ENCODE data around the gene SUMF1.
"Not testable (repeated sequence)": the region's sequence is repeated elsewhere in the genome, so short reads cannot be mapped to it uniquely, and the experiment has no call there.

The SUMF1 gene

GRCh38 chr3:4332991-4333390 lies 134.1 kb downstream of the SUMF1 start:
- TF ChIP-seq CTCF (IDR thresholded peaks at IDR 0.05; ENCODE audit: borderline replicate concordance, insufficient read depth, low read depth, low read length) = no peak
- no peak overlapping the region for H3K4me3 ChIP-seq (ENCODE audit: low read depth, low read length)

GRCh38 chr3:4332574-4332973 lies 134.5 kb downstream of the SUMF1 start:
- no peak for TF ChIP-seq CTCF (IDR thresholded peaks at IDR 0.05; ENCODE audit: borderline replicate concordance, insufficient read depth, low read depth, low read length)
- no peak overlapping the region for H3K4me3 ChIP-seq (ENCODE audit: low read depth, low read length)

- no peak for TF ChIP-seq CTCF (IDR thresholded peaks at IDR 0.05; ENCODE audit: borderline replicate concordance, insufficient read depth, low read depth, low read length)
- no peak overlapping the region for H3K4me3 ChIP-seq (ENCODE audit: low read depth, low read length)
Observed at GRCh38 chr3:4332111-4332510, 135.0 kb downstream of the SUMF1 start.

GRCh38 chr3:4329806-4330205 lies 137.3 kb downstream of the SUMF1 start:
- H3K4me3 ChIP-seq (ENCODE audit: low read depth, low read length) = not testable (repeated sequence)

- no peak for TF ChIP-seq CTCF (IDR thresholded peaks at IDR 0.05; ENCODE audit: borderline replicate concordance, insufficient read depth, low read depth, low read length)
- H3K4me3 ChIP-seq (ENCODE audit: low read depth, low read length) = no peak overlapping the region
Observed at GRCh38 chr3:4326868-4327267, 140.2 kb downstream of the SUMF1 start.

- no peak for TF ChIP-seq CTCF (IDR thresholded peaks at IDR 0.05; ENCODE audit: borderline replicate concordance, insufficient read depth, low read depth, low read length)
- no peak overlapping the region for H3K4me3 ChIP-seq (ENCODE audit: low read depth, low read length)
Observed at GRCh38 chr3:4323246-4324027, 143.6 kb downstream of the SUMF1 start.

GRCh38 chr3:4322635-4323034 lies 144.4 kb downstream of the SUMF1 start:
- no peak overlapping the region for H3K4me3 ChIP-seq (ENCODE audit: low read depth, low read length)
- TF ChIP-seq CTCF (IDR thresholded peaks at IDR 0.05; ENCODE audit: borderline replicate concordance, insufficient read depth, low read depth, low read length) = no peak
